Neural cell (in vitro differentiated cells): ENCODE data around the gene TNRC6A.

Experiments
- EZH2 ChIP-seq: fragments of 200-600, 300-800 bp; shearing (Covaris generic), sonication (generic); IDR thresholded peaks from 2 replicates; pipeline ENCODE4 v1.6.1; 2014; ENCODE audit warnings: antibody characterized with exemption, low read length, borderline replicate concordance, mild to moderate bottlenecking; ENCODE audit not compliant: insufficient read depth, poor library complexity, severe bottlenecking
- RAD21 ChIP-seq: fragments of 450-650 bp; conservative IDR thresholded peaks from 2 replicates; pipeline ENCODE4 v1.6.1; 2014; ENCODE audit warnings: antibody characterized with exemption, mild to moderate bottlenecking, moderate library complexity
- TF ChIP-seq, protein P1 (sequence below): fragments of 450-650 bp; IDR thresholded peaks from 2 replicates; pipeline ENCODE4 v1.5.1; 2014; ENCODE audit warnings: antibody characterized with exemption, mild to moderate bottlenecking, moderate library complexity; ENCODE audit not compliant: poor library complexity, severe bottlenecking

DNA sequence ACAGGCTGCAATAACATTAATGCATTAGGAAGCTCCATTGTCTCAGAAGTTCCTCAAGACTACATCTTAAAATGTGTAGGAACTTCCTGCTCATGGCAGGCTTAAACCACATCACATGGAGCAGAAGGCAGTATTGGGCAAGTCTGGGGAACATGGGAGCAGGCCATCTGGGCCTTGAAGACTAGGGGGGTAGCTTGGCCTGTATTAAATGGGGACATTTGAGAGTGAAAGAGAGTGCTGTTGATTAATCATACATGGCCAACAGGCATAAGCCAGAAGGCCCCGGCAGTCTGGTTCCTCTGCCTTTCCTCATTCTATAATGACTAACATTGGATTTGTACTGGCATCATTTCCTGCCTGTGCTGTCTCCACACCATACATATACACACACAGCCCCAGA lies 91.1 kb downstream of the TNRC6A start:
- TF ChIP-seq, protein P1, sequence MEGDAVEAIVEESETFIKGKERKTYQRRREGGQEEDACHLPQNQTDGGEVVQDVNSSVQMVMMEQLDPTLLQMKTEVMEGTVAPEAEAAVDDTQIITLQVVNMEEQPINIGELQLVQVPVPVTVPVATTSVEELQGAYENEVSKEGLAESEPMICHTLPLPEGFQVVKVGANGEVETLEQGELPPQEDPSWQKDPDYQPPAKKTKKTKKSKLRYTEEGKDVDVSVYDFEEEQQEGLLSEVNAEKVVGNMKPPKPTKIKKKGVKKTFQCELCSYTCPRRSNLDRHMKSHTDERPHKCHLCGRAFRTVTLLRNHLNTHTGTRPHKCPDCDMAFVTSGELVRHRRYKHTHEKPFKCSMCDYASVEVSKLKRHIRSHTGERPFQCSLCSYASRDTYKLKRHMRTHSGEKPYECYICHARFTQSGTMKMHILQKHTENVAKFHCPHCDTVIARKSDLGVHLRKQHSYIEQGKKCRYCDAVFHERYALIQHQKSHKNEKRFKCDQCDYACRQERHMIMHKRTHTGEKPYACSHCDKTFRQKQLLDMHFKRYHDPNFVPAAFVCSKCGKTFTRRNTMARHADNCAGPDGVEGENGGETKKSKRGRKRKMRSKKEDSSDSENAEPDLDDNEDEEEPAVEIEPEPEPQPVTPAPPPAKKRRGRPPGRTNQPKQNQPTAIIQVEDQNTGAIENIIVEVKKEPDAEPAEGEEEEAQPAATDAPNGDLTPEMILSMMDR = no peak
- TF ChIP-seq RAD21 = no peak
- no peak for TF ChIP-seq EZH2
